HG03457 (cell line): ENCODE results near the gene NDUFB8.
"Not testable (repeated sequence)": the region's sequence is repeated elsewhere in the genome, so short reads cannot be mapped to it uniquely, and the experiment has no call there.

Experiments
- ATAC-seq: cut with Tn5 transposase; IDR thresholded peaks from one replicate; pipeline ENCODE4 v1.9.1; 2021; ENCODE audit warnings: moderate number of reproducible peaks; ENCODE audit not compliant: unreplicated experiment

The NDUFB8 gene

DNA sequence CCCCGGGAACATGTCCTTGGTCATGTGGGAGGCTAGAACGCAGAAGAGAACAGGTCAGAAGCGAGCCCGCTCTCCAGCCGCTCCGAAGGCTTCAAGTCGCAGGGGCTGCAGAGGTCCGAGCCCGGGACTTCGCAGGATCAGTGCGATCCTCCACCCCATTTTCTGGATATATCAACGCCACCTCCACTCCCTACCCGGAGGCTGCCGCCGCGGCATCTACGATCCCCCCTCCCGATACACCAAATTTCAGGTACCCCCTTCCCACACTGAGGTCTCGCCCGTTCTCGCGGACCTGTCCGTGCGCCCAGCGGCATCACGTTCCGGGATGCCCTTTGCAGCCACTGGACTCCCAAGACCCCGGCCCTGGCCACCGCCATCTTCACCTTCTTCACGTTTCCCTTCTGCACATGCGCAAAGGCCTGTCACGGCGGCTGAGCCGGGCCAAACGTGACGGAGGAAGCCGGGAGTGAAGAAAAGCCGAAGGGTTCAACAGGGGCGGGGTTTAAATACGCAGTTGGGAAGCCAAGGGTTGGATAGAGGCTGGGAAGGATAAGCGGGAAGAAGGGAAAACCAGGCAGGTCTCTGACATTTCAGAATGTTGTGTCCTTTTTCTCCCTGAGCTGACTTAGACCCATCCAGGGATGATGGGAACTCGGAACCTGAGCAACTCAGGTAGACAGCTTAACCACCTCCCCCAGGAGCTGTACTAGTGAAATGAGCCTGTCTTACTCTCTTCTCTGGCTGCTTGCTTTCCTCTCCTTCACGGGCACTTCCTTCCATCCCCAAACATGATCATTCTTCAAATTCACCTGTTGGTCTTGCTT is at the start of gene NDUFB8:
TSS of gene NDUFB8 (minus strand) at position 397 of the 824 bp plus-strand sequence. CDS start at position 377, 20 bp downstream.
- no peak for ATAC-seq

DNA sequence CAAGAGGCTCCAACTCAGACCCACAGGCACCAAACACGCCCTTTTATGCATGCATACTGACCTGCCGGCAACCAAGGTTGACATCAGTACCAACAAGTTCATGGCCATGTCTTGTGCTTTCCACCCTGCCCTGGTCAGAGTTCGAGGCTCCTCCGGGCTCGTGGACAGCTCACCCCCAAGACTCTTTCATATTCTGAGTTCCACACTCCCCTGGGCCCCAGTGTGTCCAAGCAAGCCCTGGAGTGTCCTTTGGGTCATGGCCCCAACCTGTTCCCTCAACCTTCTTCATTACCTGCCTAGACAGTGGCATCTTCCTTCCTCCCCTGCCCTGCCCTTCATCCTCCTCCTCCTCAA is 46.6 kb upstream of the NDUFB8 start:
- no peak for ATAC-seq

DNA sequence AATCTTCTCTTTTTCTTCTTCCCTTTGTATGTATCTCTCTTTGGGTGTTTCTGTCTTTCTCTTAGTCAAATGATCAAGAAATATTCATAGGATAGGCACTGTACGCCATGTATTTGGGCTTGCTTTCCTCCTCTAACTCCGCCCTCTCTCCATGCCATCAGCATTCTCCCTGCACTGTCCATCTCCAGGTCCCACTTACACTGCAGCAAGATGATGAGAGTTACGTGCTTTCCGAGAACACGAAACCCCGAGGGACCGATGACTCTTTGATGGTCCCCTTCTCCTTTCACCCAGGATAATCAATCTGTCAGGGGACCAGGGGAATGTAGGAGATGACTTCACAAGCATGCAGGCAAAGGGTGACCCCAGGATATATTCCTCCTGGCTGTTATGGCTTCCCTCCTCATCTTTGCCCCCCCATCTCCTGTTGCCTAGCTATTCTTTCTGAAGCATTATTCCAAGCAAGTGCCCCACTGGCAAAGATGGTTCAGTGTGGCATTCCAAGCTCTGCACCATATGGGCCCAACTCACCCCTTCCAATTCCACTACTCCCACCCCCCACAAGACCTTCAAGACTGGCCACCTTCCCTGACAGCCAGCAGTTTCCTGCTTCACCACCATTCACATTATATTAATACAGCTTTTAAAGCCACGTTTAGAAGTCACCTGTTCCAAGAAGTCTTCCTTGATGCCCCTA is 46.1 kb upstream of the NDUFB8 start:
- no peak for ATAC-seq

DNA sequence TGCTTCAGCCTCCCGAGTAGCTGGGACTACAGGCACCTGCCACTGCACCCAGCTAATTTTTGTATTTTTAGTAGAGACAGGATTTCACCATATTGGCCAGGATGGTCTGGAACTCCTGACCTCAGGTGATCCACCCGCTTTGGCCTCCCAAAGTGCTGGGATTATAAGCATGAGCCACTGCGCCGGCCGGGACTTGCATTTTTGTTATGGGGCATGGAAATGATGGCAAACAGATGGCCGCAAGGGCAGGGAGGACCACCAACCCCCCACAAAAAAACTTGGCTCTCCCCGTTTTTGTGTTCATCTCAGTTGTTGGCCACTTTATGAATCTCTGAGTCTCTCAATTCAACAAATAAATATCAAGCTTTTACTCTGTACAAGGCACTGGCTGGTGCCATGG is 45.5 kb upstream of the NDUFB8 start:
- ATAC-seq = not testable (repeated sequence)

DNA sequence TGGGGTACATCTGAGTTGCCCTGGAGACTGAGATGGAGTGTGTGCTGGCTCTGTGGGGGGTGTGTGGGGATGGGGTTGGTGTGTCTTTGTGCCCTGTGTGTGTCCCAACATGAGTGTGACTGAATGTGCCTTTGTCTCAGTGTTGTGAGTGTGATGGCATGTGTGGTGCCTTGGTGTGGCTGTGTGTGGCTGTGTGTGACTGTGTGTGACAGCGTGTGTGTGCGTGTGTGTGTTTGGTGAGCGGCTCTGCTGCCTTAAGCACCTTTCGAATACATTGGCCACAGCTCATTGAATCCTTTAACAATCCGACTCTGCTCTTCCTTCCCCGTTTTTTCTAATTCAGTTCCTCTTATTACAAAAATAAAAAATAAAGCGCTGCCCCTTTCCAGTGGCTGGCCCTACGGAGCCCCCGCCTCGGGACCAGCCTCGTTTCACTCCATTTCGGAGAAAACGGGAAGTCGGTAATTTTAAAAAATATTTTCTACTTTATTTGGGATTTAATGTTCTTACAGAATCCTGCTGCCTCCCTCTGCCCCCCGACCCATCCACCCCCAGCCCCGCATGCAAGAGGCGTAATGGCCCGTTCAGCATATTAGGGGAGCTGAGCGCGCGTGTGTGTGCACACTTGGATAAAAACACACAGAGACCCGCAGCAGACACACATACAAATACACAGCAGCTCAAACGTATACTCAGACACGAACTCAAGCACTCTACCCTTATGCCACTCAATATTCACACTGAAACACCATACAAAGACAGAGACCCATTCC is 41.6 kb upstream of the NDUFB8 start:
- ATAC-seq = no peak

DNA sequence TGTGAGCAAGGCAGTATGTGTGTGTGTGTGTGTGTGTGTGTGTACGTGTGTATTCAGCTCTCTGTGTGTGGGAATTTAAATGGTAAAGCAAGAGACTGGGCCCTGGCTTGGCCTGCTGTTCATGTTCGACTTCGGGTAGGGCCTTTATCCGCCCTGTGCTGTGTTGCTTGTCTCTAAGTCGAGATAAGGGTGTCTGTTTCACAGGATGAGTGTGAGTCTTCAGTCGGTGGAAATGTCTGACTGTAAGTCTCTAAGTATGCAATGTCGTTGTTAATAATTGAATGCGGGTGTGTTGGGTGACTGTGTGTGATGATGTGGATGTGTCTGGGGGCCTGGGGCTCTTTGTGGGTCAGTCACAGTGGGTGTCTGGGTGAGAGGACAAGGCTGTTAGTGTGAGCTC is 40.8 kb upstream of the NDUFB8 start:
- ATAC-seq = no peak

DNA sequence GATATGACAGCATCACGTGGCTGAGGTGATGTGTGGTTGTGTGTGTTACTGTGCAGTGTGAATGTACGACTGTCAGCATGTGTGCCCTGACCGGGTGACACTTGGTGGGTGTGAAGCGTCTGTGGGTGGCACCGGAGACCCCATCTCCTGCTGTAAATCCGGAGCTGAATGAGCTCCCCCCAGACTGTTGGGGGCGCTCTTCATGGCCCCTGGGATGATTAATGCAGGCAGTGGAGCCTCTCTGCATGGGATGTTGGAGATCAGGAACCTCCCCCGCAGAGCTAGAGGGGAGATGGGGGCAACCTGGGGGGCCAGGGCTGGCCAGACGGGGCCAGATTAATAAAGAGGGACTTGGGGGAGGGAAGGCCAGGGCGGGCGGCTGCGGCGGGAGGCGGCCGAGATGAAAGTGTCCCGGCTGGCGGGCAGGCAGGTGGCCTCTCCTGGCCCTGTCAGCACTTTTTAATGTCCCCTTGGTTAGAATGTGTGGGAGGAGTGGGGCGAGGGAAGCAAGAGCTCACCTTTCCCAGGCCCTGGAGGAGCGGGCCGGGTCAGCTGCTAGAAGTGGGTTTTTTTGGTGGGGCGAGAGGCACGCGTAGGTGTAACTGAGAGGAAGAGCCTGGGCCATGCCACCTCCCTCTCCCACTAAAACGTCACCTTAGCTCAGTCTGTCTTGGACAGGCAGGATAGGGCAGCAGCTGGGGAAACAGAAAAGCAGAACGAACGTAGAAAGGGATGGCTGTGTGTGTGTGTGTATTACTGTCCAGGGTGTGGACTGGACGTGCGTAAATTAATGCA is 40.2 kb upstream of the NDUFB8 start:
- ATAC-seq = no peak

DNA sequence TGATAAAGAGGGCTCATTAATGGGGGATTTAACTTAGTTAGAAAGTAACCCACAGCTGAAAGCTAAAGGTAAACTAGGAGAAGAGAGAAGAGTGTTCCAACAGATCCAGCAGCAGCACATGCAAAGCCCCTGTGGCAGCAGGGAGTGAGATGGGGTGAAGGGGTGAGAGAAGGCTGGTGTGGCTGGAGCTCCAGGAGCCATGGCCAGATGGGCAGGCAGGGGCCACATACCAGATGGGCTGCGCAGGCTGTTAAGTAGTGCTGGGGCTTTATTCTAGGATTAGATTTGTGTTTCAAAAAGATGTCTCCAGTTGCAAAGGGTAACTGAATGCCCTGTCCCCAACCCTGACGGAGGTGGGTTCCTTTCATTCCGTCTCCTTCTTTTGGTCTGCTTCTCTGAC is 39.2 kb upstream of the NDUFB8 start:
- ATAC-seq = no peak

DNA sequence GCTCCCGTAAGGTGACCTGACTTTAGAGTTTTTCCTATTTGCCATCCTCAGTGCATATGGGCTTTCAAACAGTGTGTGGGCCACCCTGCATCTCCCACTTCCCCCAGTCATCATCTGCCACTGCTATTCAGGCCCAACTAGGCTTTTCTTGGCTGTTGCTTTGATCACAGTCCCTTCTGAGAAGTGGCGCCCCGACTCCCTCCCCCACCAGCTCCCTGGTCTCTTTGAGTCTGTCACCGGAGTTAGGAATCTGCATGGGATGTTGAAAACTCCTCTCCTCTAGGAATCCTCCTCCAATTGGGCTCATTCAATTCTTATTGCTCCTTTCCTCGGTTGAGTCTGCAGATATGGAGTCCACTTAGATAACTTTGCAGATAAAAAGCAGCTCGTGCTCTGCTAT is 38.2 kb upstream of the NDUFB8 start:
- no peak for ATAC-seq

DNA sequence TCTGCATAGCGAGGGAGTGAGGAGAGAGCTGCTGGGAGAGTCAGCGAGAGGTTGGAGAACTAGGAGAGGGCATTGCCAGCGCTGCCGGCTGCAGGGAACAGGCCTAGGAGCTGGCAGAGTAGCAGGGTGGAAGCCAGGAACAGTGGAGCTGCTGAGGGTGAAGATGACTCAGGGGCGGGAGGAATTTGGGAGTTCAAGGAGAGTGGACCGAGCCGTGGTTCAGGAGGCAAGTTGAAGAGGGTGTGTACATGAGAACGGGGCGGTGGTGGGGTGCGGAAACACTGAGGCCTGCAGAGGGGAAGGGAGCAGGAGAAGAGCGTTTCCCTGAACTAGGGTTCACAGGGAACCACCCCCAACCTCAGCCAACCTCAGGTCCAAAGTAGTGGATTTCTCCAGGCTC is 37.6 kb upstream of the NDUFB8 start:
- no peak for ATAC-seq

DNA sequence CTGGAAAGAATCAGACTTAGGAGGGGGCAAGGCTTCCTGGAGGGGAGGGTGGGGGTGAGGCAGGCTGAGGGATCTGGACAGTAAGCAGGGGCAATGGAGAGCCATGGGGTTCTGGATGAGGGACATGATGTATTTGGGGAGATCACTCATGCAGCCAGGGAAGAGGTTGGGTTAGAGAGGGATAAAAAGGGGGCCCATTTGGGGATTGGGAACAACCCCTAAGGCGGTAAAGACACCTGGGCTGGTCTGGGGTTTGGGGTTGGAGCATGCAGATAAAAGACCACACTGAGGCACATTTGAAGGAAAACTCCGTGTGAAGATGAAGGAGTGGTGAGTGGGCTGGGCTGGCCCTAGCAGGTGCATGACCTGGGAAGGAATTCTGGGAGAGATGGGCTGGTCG is 36.9 kb upstream of the NDUFB8 start:
- ATAC-seq = no peak

DNA sequence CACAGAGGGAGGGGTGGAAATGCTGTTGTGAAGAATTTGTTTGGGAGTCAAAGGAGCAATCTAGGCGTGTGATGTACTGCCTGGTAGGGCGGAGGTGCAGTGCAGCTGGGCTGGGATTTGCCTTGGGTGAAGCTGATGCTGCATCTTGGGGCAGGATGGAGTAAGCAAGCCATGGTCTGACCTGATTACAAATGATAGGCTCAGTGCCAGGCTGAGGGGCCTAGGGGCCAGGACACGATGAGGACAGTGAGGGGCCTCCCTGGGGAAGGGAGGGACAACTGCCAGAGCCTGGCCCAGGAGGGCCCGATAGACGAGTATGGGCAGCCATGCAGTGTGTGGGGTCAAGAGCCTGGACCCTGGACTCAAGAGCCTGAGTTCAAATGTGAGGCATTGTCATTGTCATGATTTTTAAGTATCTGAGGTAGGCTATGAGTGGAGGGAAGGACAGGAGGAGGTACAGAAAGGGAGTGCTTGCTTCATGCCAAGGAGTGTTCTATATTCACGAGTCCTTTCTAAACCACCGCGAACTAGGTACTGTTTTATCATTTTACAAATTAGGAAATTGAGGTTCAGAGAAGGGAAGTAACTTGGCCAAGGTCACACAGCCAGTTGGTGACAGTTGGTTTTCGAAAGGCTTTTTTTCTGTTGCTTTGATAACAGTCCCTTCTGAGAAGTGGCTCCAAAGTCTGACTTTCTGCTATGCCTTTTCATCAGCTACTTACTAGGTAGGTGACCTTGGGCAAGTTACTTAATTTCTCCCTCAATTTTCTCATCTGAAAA is 35.7 kb upstream of the NDUFB8 start:
- no peak for ATAC-seq

DNA sequence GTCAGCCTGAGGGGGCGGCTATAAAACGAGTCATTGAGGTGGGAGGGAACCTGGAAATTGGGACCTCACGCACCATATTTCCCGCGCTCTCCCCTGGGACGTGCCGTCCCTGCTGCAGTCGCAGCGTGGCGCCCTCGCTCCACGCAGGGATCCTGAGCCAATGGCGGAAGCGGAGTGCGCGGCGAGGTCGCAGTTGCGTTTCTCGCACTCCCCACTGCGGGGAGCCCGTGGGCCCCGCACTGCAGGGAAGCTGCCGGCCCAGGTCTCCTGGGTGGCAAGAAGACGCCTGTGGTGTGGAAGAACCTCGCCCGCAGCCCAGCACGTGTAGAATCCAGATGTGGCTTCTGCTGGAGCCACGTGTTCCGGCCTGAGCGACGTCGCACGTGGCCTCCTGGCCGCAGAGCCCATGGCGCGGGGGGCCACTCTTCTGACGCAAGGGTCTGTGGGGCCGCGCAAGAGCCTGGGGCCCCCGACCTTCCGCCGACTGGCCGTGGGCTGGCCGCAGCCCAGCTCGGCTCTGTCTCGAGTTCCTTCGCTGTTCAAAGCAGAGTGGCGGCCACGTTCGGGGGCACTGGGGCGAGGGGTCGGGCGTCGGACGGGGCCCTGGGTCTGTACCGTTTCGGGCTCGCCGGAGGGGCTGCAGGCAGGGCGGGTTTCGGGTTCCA is 32.5 kb upstream of the NDUFB8 start:
- no peak for ATAC-seq

DNA sequence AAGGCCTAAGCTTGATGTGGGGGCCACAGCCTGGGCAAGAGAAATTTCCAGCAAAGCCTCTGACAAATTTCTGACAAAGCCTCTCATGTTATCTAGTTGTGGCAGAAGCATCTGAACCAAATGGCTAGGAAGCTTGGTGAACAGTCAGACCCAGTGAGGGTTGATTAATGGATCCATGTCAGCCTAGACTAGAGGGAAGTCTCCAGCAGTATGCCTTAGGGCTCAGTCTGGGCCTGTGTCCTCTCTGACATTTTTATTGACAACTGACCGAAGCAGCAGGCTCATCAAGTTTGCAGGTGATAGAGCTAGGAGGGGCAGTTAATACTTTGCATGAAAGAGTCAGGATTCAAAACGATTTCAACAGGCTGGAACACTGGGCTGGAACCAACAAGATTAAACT is 31.3 kb upstream of the NDUFB8 start:
- no peak for ATAC-seq

DNA sequence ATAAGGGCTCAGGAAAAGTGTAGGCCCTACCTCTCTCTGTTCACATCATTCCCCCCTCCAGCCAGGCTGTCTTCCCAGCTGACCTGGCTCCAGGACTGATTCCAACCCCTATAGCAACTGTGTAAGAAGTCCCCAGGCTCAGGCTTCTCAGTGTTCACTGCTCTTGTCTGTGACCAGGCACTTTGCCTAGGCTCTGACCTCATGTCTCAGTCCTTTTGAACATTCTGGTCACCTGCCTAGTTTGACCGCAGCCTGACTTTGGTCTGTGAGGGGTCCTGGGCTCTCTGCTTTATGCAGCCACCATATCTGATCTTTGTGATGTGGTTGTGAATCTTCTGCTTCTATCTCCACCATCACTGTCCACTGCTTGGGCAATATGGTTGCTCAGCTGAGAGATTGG is 30.6 kb upstream of the NDUFB8 start:
- ATAC-seq = no peak

DNA sequence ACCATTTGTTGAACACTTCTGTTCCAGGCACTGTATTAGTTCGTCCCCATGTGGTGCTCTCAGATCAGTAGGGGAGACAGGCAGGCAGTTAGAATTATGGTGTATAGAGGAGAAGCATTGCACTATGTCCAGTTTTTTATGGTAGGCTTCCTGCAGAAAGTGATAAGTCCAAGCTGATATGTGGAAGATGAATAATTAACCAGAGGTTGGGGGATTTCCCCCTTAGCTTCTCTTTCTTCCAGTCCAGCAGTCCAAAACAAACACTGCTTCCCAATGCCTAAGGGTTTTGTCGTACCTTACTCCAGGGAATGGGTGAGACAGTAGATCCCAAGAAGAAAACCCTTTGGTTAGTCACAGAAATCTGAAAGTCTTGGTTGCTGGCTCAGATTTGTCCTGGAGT is 25.2 kb upstream of the NDUFB8 start:
- no peak for ATAC-seq

DNA sequence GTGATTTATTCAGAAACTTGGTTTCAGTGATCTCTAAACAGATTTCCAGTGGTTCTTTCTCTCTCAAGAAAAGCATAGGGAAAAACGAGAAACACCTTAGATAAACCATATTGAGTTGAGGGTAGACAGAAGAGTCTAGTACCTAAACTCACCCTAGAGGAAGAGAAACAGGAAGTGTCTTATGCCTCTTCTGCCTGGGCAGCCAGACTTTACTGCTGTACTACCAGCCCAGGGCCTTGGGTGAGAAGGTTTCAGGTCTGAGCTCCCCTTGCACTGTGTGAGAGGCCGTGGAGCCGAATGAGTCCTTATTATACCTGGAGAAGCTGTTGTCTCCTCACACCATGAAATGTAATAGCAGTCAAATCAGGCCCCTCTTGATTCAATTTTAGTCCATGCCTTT is 24.3 kb upstream of the NDUFB8 start:
- ATAC-seq = no peak

DNA sequence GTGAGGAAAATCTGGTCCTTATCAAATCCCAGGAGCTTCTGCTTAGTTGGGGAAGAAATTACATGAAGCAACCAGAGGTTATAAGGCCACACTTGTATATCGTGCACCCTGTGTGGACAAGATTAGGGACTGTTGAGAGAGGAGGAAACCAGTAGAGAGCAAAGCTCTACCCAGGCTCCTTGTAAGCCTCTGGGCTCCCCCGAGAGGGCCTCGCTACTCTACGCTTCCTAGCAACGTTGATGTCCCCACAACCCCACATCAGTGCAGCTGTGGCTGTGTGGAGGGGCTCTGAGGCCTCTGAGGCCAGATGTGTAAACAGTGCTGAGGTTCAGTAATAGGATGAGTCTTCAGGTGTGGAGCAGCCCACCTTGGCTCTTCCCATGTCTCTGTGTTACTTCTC is 22.1 kb upstream of the NDUFB8 start:
- ATAC-seq = no peak

DNA sequence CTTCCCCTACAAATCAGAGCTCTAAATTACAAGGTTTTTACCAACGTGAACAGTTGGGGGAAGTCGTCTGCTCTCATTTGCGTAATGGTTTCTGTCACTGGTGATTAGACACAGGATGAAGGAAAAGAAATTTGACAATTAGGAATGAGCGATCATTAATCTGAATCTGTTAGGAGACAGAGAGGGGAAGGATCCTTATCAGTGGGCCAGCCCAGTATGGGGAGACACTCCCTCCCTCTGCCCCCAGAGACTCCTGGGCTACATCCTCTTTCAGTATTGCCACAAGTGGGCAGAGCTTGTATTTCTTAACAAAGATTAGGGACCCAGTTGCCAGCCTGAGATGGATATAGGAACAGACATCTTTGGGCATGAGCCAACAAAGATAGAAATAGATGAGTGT is 21.5 kb upstream of the NDUFB8 start:
- no peak for ATAC-seq

DNA sequence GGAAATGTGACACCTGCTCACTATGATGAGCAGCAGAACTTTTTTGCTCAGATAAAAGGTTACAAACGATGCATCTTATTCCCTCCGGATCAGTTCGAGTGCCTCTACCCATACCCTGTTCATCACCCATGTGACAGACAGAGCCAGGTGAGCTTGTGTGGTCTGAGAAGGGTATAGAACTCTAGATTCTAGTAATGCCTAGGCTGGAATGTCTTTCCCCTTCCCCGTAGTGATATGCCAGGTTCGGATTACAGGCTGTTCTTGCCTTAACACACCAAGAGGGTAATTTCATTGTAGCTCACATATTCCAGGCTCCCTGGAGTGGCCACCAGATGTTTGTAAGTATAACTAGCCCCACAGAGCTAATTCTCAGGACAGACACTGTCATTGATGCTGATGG is 15.3 kb upstream of the NDUFB8 start:
- no peak for ATAC-seq
